Measurements from ENCODE around the gene UBE2O. TPM values are rescaled to one million over a fixed set of nuclear protein-coding genes. Genes with fewer than 3 reads are reported as not detected.

The UBE2O gene
- total and polyA plus RNA-seq, 2 donors from 2014 or later = 5.5 to 21.3 TPM

DNA sequence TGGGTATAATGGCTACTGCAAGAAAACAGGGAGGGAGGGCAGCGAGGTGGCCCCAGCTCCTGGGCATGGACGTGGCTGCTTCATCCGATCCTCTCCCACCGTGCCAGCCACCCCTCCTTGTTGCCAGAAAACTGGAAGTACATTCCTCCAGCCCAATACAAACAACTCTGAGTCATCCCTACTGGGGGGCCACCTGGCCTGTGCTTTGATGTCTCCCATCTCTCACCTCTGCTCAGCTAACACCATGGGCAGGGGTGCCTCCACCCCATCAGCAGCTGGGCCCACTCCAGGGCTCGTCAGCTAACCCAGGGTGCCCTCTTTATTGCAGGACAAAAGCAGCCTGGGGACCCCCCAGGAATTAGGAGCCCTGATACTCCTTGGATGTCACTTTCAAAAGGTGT lies 46.3 kb upstream of the UBE2O start:
- Histone ChIP-seq H3K36me3 (ENCODE audit: control insufficient read depth in 2 of 3, insufficient read depth in 3 of 3, low read length in 3 of 3) (no peaks in the 10 kb centered on the region), H3K9me3 (ENCODE audit: control insufficient read depth in 2 of 3, insufficient read depth in 1 of 3, low read length in 3 of 3) (no peaks in the 10 kb centered on the region), H3K4me1 (ENCODE audit: control insufficient read depth in 2 of 3, insufficient read depth in 2 of 3, low read depth in 1 of 3, low read length in 3 of 3) (peaks cover 0 to 38% (median 20%) of the 10 kb centered on the region in 3 donors), H3K4me3 (ENCODE audit: low read length in 3 of 3) (no peak overlapping the region), H3K27ac (ENCODE audit: low read depth in 2 of 2, low read length in 2 of 2) (peak overlapping the region in 1 of 2 donors; percentile 83), H3K9ac (ENCODE audit: low read length in 3 of 3) (peak overlapping the region in 1 of 3 donors; percentile 4), H3K27me3 (ENCODE audit: control insufficient read depth, insufficient read depth, low read length) (no peaks in the 10 kb centered on the region)
- TF ChIP-seq, protein P1, sequence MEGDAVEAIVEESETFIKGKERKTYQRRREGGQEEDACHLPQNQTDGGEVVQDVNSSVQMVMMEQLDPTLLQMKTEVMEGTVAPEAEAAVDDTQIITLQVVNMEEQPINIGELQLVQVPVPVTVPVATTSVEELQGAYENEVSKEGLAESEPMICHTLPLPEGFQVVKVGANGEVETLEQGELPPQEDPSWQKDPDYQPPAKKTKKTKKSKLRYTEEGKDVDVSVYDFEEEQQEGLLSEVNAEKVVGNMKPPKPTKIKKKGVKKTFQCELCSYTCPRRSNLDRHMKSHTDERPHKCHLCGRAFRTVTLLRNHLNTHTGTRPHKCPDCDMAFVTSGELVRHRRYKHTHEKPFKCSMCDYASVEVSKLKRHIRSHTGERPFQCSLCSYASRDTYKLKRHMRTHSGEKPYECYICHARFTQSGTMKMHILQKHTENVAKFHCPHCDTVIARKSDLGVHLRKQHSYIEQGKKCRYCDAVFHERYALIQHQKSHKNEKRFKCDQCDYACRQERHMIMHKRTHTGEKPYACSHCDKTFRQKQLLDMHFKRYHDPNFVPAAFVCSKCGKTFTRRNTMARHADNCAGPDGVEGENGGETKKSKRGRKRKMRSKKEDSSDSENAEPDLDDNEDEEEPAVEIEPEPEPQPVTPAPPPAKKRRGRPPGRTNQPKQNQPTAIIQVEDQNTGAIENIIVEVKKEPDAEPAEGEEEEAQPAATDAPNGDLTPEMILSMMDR (IDR thresholded peaks at IDR 0.05; ENCODE audit: borderline replicate concordance, extremely low read depth, insufficient read depth) = no peak
- DNase-seq = no peak
- intact Hi-C loops (cut with DNase I) = no loop called here
- no peak for FAIRE-seq

DNA sequence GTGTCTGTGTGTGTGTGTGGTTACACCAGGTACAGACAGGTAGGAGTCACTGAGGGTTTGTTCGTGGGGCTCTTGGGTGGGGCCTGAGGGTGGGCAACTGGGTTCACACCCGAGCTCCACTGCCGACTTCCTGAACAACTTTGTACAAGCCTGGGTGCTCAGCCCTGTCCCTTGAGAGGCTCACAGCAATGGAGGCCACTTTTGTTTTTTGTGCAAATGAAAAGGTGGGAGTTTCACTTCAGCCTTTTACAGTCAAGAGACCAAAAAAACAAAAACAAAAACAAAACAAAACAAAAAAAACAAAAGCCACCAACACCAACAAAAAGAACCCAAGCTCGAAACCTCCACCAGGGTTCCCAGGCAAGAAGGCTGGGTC lies 45.9 kb upstream of the UBE2O start:
- TF ChIP-seq, protein P1 (IDR thresholded peaks at IDR 0.05; ENCODE audit: borderline replicate concordance, extremely low read depth, insufficient read depth) = no peak
- no peaks in the 10 kb centered on the region for H3K27me3 ChIP-seq (ENCODE audit: control insufficient read depth, insufficient read depth, low read length)
- peak overlapping the region in 1 of 3 donors; percentile 53 for H3K9ac ChIP-seq (ENCODE audit: low read length in 3 of 3)
- H3K9me3 ChIP-seq (ENCODE audit: control insufficient read depth in 2 of 3, insufficient read depth in 1 of 3, low read length in 3 of 3) = no peaks in the 10 kb centered on the region
- no peak overlapping the region for H3K4me3 ChIP-seq (ENCODE audit: low read length in 3 of 3)
- DNase-seq (no peak), FAIRE-seq (no peak)
- peaks cover 0 to 39% (median 20%) of the 10 kb centered on the region in 3 donors for H3K4me1 ChIP-seq (ENCODE audit: control insufficient read depth in 2 of 3, insufficient read depth in 2 of 3, low read depth in 1 of 3, low read length in 3 of 3)
- peak overlapping the region; percentile 83 to 89 for H3K27ac ChIP-seq (ENCODE audit: low read depth in 2 of 2, low read length in 2 of 2)
- H3K36me3 ChIP-seq (ENCODE audit: control insufficient read depth in 2 of 3, insufficient read depth in 3 of 3, low read length in 3 of 3) = no peaks in the 10 kb centered on the region
- intact Hi-C loops (cut with DNase I) = no loop called here

DNA sequence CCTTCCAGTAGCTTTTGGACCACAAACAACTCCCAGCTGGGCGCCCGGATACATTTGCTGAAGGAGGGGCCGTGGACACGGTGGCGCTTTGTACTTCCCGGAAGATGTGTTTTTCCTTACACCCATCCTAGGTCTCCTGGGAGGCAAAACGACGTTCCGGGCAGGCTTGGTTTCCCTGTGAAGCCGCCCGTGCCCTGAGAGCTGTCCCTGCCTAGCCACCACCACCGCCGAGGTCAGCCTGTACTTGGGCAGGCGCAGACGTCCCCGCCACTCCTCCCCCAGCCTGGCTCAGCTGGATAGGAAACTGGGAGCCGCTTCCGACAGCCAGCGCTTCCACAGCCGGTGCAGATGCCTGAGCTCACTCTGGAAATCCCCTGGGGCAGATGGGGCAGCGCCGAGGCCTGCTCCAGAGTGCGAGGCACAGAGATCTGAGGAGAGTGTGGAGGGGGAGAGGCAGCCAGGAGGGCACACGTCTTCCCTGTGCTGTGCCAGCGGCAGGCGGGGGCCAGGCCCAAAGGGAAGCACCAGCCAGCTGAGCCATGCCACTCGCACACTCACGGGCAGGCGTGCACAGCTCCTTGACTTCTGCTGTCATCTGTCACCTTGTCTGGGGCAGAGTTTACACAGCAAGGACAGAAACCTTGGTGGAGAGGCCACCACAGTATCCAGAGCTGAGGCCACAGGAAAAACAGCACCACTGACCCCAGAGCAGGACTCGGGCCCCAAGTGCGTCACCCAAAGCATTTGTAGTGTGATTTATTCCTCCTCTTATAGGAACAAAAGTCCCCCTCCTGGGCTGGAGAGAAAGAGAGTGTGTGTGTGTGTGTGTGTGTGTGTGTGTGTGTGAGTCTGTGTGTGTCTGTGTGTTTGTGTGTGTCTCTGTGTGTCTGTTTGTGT lies 45.3 kb upstream of the UBE2O start:
- DNase-seq = peak; percentile 79 to 96 (median 85)
- TF ChIP-seq, protein P1 (IDR thresholded peaks at IDR 0.05; ENCODE audit: borderline replicate concordance, extremely low read depth, insufficient read depth) = no peak
- H3K9ac ChIP-seq (ENCODE audit: low read length in 3 of 3) = peak overlapping the region in 1 of 3 donors; percentile 53
- H3K36me3 ChIP-seq (ENCODE audit: control insufficient read depth in 2 of 3, insufficient read depth in 3 of 3, low read length in 3 of 3) = no peaks in the 10 kb centered on the region
- intact Hi-C loops (cut with DNase I) = no loop called here
- H3K4me1 ChIP-seq (ENCODE audit: control insufficient read depth in 2 of 3, insufficient read depth in 2 of 3, low read depth in 1 of 3, low read length in 3 of 3) = peaks cover 0 to 45% (median 21%) of the 10 kb centered on the region in 3 donors
- peak overlapping the region; percentile 62 to 89 for H3K27ac ChIP-seq (ENCODE audit: low read depth in 2 of 2, low read length in 2 of 2)
- peak overlapping the region in 1 of 3 donors; percentile 23 for H3K4me3 ChIP-seq (ENCODE audit: low read length in 3 of 3)
- no peak for FAIRE-seq
- no peaks in the 10 kb centered on the region for H3K9me3 ChIP-seq (ENCODE audit: control insufficient read depth in 2 of 3, insufficient read depth in 1 of 3, low read length in 3 of 3)
- no peaks in the 10 kb centered on the region for H3K27me3 ChIP-seq (ENCODE audit: control insufficient read depth, insufficient read depth, low read length)

Measured in kidney (tissue), 14 donors.